Neural crest cell (in vitro differentiated cells): ENCODE data around the gene ADAMTSL1. TPM values are rescaled to one million over a fixed set of nuclear protein-coding genes. Genes with fewer than 3 reads are reported as not detected.

ENCODE experiments used
- DNase-seq: peaks from one replicate; pipeline ENCODE4 v3.0.0; 2021; ENCODE audit warnings: low read depth, mixed read lengths, low spot score
- H3K27ac Mint-ChIP-seq: one replicate; pipeline ENCODE4 v1.8.0; 2021; ENCODE audit warnings: mild to moderate bottlenecking, mixed read lengths; ENCODE audit not compliant: unreplicated experiment
- H3K27me3 Mint-ChIP-seq: 2 replicates; pipeline ENCODE4 v1.8.0; 2021; ENCODE audit warnings: low read depth, mild to moderate bottlenecking, mixed read lengths
- H3K36me3 Mint-ChIP-seq: 2 replicates; pipeline ENCODE4 v1.8.0; 2021; ENCODE audit warnings: low read depth, mild to moderate bottlenecking, mixed read lengths
- H3K4me1 Mint-ChIP-seq: 2 replicates; pipeline ENCODE4 v1.8.0; 2021; ENCODE audit warnings: mixed read lengths
- H3K4me3 Mint-ChIP-seq: one replicate; pipeline ENCODE4 v1.8.0; 2021; ENCODE audit warnings: mild to moderate bottlenecking, mixed read lengths
- H3K9me3 Mint-ChIP-seq: 2 replicates; pipeline ENCODE4 v1.8.0; 2021; ENCODE audit warnings: mixed read lengths
- total RNA-seq: library from RNA; stranded (reverse); gene quantifications from 2 replicates; pipeline ENCODE4 v1.2.1, GENCODE V29; 2021
- TF ChIP-seq, protein P1 (sequence below): fragments of 200-600 bp; sonication (generic); conservative IDR thresholded peaks from 2 replicates; pipeline ENCODE4 v1.5.0; 2021; ENCODE audit warnings: antibody characterized with exemption, mild to moderate bottlenecking

ADAMTSL1 gene
- total RNA-seq, 1 donor from 2014 or later, result 2.3 TPM

DNA sequence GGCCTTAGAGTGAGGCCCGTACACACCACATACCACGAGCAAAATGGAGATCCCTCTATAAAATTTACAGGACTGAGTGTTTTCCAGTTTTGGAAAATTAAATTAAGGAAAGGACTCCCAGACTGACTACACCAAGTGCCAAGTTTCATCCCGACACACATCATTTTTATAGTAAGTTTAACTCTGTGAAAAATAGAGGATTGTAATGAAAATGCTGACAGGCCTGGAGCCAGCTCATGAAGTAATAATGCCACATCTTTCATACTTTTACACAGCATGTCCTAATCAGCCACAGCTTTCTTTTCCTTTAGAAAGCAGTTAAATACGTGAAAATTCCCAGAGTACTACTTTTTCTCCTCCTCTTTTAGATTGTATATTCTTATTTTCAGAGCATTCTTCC lies 389.8 kb downstream of the ADAMTSL1 start:
- Mint-ChIP-seq H3K36me3 (peaks cover under 1% of the 10 kb centered on the region), H3K4me3 (no peak overlapping the region), H3K4me1 (peaks cover 8% of the 10 kb centered on the region), H3K27me3 (no peaks in the 10 kb centered on the region), H3K27ac (no peak overlapping the region), H3K9me3 (peaks cover 2% of the 10 kb centered on the region)
- TF ChIP-seq, protein P1, sequence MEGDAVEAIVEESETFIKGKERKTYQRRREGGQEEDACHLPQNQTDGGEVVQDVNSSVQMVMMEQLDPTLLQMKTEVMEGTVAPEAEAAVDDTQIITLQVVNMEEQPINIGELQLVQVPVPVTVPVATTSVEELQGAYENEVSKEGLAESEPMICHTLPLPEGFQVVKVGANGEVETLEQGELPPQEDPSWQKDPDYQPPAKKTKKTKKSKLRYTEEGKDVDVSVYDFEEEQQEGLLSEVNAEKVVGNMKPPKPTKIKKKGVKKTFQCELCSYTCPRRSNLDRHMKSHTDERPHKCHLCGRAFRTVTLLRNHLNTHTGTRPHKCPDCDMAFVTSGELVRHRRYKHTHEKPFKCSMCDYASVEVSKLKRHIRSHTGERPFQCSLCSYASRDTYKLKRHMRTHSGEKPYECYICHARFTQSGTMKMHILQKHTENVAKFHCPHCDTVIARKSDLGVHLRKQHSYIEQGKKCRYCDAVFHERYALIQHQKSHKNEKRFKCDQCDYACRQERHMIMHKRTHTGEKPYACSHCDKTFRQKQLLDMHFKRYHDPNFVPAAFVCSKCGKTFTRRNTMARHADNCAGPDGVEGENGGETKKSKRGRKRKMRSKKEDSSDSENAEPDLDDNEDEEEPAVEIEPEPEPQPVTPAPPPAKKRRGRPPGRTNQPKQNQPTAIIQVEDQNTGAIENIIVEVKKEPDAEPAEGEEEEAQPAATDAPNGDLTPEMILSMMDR, result no peak
- no peak for DNase-seq

DNA sequence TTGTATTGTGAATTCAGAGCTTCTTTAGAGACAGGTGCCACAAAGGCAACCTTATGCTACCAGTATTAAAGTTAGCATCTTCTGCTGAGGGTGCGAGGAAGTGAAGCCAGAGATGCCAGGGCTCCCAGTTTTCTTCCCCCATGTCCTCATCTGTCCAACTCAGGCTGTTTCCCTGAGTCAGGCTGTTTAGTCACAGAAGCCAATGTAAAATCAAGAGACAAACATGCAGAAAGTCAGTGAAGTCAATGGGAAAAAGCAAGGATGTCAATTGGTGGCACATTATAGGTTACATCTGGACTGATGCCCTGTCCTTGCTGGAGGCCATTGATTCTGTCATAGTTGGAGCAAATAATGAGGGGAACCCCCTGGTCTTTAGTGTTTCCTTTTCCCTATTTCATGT lies 390.6 kb downstream of the ADAMTSL1 start:
- TF ChIP-seq, protein P1, result no peak

DNA sequence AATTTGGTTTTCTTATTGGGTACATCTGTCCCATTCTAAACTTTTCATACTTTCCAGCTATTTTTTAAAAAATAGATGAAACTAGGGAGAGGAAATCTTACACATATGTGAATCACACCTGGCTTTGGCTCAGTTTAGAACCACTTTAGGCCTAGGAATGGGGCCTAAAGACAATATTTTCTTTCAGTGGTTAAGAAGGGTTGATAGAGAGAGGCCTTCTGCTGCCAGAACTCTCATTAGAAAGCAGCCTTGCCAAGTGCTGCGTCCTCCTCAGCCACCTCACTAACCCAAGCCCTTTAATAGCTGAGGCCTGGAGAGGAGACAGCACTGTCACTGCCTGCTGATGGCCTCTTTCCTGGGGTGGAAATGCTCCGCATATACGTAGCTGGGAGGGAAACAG lies 391.6 kb downstream of the ADAMTSL1 start:
- H3K9me3 Mint-ChIP-seq, result peaks cover 11% of the 10 kb centered on the region
- H3K36me3 Mint-ChIP-seq, result peaks cover 4% of the 10 kb centered on the region
- TF ChIP-seq, protein P1, result no peak
- no peak for DNase-seq
- no peaks in the 10 kb centered on the region for H3K27me3 Mint-ChIP-seq
- H3K4me3 Mint-ChIP-seq, result no peak overlapping the region
- peaks cover 8% of the 10 kb centered on the region for H3K4me1 Mint-ChIP-seq
- no peak overlapping the region for H3K27ac Mint-ChIP-seq

More for the DNA sequence above, 390.6 kb downstream of the ADAMTSL1 start:
- Mint-ChIP-seq H3K27me3 (no peaks in the 10 kb centered on the region), H3K27ac (no peak overlapping the region), H3K36me3 (peaks cover 2% of the 10 kb centered on the region), H3K4me3 (no peak overlapping the region), H3K4me1 (peaks cover 8% of the 10 kb centered on the region), H3K9me3 (peaks cover 7% of the 10 kb centered on the region)
- DNase-seq, result no peak

DNA sequence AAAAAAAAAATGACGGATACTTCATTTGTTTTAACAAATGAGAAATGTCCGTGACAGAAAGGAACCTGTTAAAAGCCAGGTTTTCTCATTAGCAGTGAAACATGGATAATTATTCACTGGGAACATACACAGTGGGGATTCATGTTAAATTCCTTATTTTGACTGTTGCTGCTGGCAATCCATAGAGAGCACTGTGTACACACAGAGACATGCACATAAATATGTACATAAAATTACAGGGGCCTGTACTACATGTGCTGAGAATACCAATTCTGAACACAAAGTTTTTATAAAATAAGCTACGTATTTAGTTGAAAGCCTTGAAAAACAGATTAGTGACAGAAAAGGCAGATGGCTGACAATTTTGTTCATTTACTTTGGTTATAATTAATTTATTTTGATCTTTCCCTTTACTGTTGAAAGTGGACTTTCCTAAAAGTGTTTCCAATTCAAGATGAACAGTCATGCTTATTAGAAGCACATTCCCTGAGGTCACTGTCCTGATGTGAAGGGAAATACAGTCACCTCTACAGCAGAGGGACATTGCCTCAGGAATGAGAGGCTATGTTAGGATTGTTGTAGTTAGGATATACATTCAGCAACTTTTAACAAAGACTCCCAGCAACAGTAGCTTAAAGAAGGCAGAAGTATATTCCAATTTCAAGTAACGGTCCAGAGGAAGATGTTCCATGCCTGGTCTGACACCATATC lies 392.3 kb downstream of the ADAMTSL1 start:
- TF ChIP-seq, protein P1, result no peak
- no peak overlapping the region for H3K27ac Mint-ChIP-seq
- no peak overlapping the region for H3K4me3 Mint-ChIP-seq
- peaks cover 8% of the 10 kb centered on the region for H3K4me1 Mint-ChIP-seq
- H3K9me3 Mint-ChIP-seq, result peaks cover 13% of the 10 kb centered on the region
- H3K27me3 Mint-ChIP-seq, result no peaks in the 10 kb centered on the region
- H3K36me3 Mint-ChIP-seq, result peaks cover 6% of the 10 kb centered on the region
- DNase-seq, result no peak

DNA sequence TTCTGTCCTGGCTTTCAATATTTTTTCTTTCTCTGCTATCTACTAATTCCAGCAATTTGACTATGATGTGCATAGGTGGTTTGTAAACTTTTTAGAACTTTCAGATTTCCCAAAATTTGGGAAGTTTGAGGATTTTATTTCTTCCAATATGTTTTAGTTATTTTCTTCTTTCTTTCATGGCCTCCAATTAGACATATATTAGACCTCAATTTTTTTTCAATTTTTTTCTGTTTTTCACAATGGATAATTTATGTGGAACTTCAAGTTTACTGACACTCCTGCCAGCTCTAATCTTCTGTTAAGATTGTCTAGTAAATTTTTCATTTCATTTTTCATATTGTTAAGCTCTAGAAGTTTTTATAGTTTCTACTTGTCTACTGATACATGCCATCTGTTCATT lies 395.8 kb downstream of the ADAMTSL1 start:
- DNase-seq, result no peak
- TF ChIP-seq, protein P1, result no peak
- Mint-ChIP-seq H3K27me3 (no peaks in the 10 kb centered on the region), H3K36me3 (peaks cover 6% of the 10 kb centered on the region), H3K9me3 (peaks cover 18% of the 10 kb centered on the region), H3K4me1 (no peaks in the 10 kb centered on the region), H3K4me3 (no peak overlapping the region), H3K27ac (no peak overlapping the region)
